Neural cell (in vitro differentiated cells): Measurements from ENCODE around the gene UGT1A4.

Experiments used
- CTCF ChIP-seq: fragments of 450-650 bp; IDR thresholded peaks from 2 replicates; pipeline ENCODE4 v1.5.1; 2014; ENCODE audit warnings: antibody characterized with exemption, mild to moderate bottlenecking, moderate library complexity; ENCODE audit not compliant: poor library complexity, severe bottlenecking
- EP300 ChIP-seq: fragments of 450-650 bp; conservative IDR thresholded peaks from 2 replicates; pipeline ENCODE4 v1.6.1; 2014; ENCODE audit warnings: antibody characterized with exemption, mild to moderate bottlenecking, moderate library complexity; ENCODE audit not compliant: poor library complexity, severe bottlenecking
- MXI1 ChIP-seq: fragments of 450-650 bp; conservative IDR thresholded peaks from 2 replicates; pipeline ENCODE4 v1.6.1; 2014; ENCODE audit warnings: antibody characterized with exemption, mild to moderate bottlenecking; ENCODE audit not compliant: poor library complexity, severe bottlenecking
- POLR2AphosphoS5 ChIP-seq: IDR thresholded peaks from 2 replicates; pipeline ENCODE4 v1.6.1; 2012
- RAD21 ChIP-seq: fragments of 450-650 bp; conservative IDR thresholded peaks from 2 replicates; pipeline ENCODE4 v1.6.1; 2014; ENCODE audit warnings: antibody characterized with exemption, mild to moderate bottlenecking, moderate library complexity
- SMC3 ChIP-seq: fragments of 450-650 bp; conservative IDR thresholded peaks from 2 replicates; pipeline ENCODE4 v1.6.1; 2014; ENCODE audit warnings: antibody characterized with exemption, mild to moderate bottlenecking, moderate library complexity; ENCODE audit not compliant: poor library complexity

GRCh38 chr2:233690444-233690843 is 28.1 kb upstream of the UGT1A4 start:
- TF ChIP-seq CTCF (no peak), POLR2AphosphoS5 (no peak), RAD21 (no peak), EP300 (no peak), MXI1 (no peak), SMC3 (no peak)
